GM19455 (cell line): ENCODE results near the gene GSS.

Source experiments
- ATAC-seq: cut with Tn5 transposase; IDR thresholded peaks from one replicate; pipeline ENCODE4 v1.9.1; 2021; ENCODE audit not compliant: unreplicated experiment

The GSS gene

GRCh38 chr20:34978092-34978744, 22.6 kb upstream of the GSS start:
- ATAC-seq: no peak

GRCh38 chr20:34977365-34978091, 21.9 kb upstream of the GSS start:
- no peak for ATAC-seq

GRCh38 chr20:34976286-34976685, 20.7 kb upstream of the GSS start:
- no peak for ATAC-seq

- ATAC-seq: no peak
Measured at GRCh38 chr20:34974246-34974645, 18.6 kb upstream of the GSS start.

- no peak for ATAC-seq
Measured at GRCh38 chr20:34971561-34972235, 16.1 kb upstream of the GSS start.

GRCh38 chr20:34970846-34971560, 15.4 kb upstream of the GSS start:
- ATAC-seq: no peak

GRCh38 chr20:34970193-34970840, 14.7 kb upstream of the GSS start:
- no peak for ATAC-seq

- no peak for ATAC-seq
Measured at GRCh38 chr20:34968042-34968775, 12.6 kb upstream of the GSS start.

- ATAC-seq: no peak
Measured at GRCh38 chr20:34967421-34967820, 11.8 kb upstream of the GSS start.

GRCh38 chr20:34965051-34965450, 9.4 kb upstream of the GSS start:
- ATAC-seq: no peak

- ATAC-seq: no peak
Measured at GRCh38 chr20:34964486-34964885, 8.9 kb upstream of the GSS start.

- no peak for ATAC-seq
Measured at GRCh38 chr20:34956751-34957472, 1.3 kb upstream of the GSS start.

GRCh38 chr20:34956041-34956458, 444 bp upstream of the GSS start:
- no peak for ATAC-seq

- no peak for ATAC-seq
Measured at GRCh38 chr20:34954904-34955230, 739 bp downstream of the GSS start.

GRCh38 chr20:34953960-34954359, 1.6 kb downstream of the GSS start:
- no peak for ATAC-seq

- ATAC-seq: no peak
Measured at GRCh38 chr20:34952671-34953070, 2.9 kb downstream of the GSS start.

- ATAC-seq: no peak
Measured at GRCh38 chr20:34951652-34952051, 4.0 kb downstream of the GSS start.

- no peak for ATAC-seq
Measured at GRCh38 chr20:34951252-34951651, 4.4 kb downstream of the GSS start.

GRCh38 chr20:34949120-34949519, 6.5 kb downstream of the GSS start:
- no peak for ATAC-seq

GRCh38 chr20:34948030-34948429, 7.6 kb downstream of the GSS start:
- ATAC-seq: no peak
